GM12878 (cell line): ENCODE measurements around the gene PKD1. TPM values are rescaled to one million over a fixed set of nuclear protein-coding genes. Genes with fewer than 3 reads are reported as not detected.

Experiments
- ATAC-seq: fragments of 200-7000 bp; cut with Tn5 transposase; 3 replicates; pipeline ENCODE4 v1.9.1; 2020; ENCODE audit warnings: mild to moderate bottlenecking, moderate library complexity
- BruUV-seq: library from RNA; stranded (reverse); fragments of 400-500 nt; replicated peaks from 2 replicates; lab custom pipeline; 2021; lab: Mats Ljungman, UMichigan
- CTCF ChIA-PET: fragments of 300-600 bp; sonication (Branson Sonifier 250); formaldehyde crosslinking; extraction: SDS; loops from one replicate; lab custom pipeline; 2021; ENCODE audit warnings: inconsistent platforms; lab: Yijun Ruan, JAX
- POLR2A ChIA-PET: fragments of 350-600 bp; formaldehyde crosslinking; extraction: SDS; loops from one replicate; lab custom pipeline; 2021; ENCODE audit warnings: inconsistent platforms; lab: Charles Lee
- RAD21 ChIA-PET: fragments of 300-600 bp; sonication (Branson Sonifier 250); formaldehyde crosslinking; loops from one replicate; lab custom pipeline; 2023; ENCODE audit warnings: antibody characterized with exemption; ENCODE audit not compliant: unreplicated experiment; lab: Charles Lee
- SMC1A ChIA-PET: fragments of 300-600 bp; sonication (Branson Sonifier 250); formaldehyde crosslinking; loops from one replicate; lab custom pipeline; 2023; ENCODE audit not compliant: unreplicated experiment, uncharacterized antibody; lab: Charles Lee
- DNase-seq: peaks from one replicate; pipeline ENCODE4 v3.0.0-alpha.2; 2011; ENCODE audit warnings: low read depth, low spot score
- FAIRE-seq: peaks from 3 replicates; lab custom pipeline; 2011; peaks lifted over from hg19 to GRCh38; lab: Jason Lieb, UNC
- H2AFZ ChIP-seq: 2 replicates; pipeline ENCODE4 v1.6.0; 2011; ENCODE audit warnings: low read depth, low read length, control low read depth; ENCODE audit not compliant: control insufficient read depth
- H3K27ac ChIP-seq: 2 replicates; pipeline ENCODE4 v1.5.1; 2011; ENCODE audit warnings: control low read depth; ENCODE audit not compliant: control insufficient read depth, insufficient read depth
- H3K27me3 ChIP-seq, 2 experiments: replicated peaks in 1 of 2; 2 replicates each; pipeline versions ENCODE4 v1.6.0 to v1.6.1; 2011; ENCODE audit warnings: low read length in 1 of 2; ENCODE audit not compliant: control insufficient read depth in 2 of 2, insufficient read depth in 2 of 2
- H3K36me3 ChIP-seq, 2 experiments: 2 replicates each; pipeline ENCODE4 v1.5.1; 2011; ENCODE audit warnings: low read length in 1 of 2; ENCODE audit not compliant: control insufficient read depth in 2 of 2, insufficient read depth in 2 of 2
- H3K4me1 ChIP-seq: 2 replicates; pipeline ENCODE4 v1.6.1; 2011; ENCODE audit warnings: mild to moderate bottlenecking, low read length, moderate library complexity, mixed read lengths; ENCODE audit not compliant: control insufficient read depth, insufficient read depth
- H3K4me2 ChIP-seq: 2 replicates; pipeline ENCODE4 v1.6.0; 2011; ENCODE audit warnings: control low read depth; ENCODE audit not compliant: control insufficient read depth, insufficient read depth
- H3K4me3 ChIP-seq: fragments of 200-600 bp; sonication (generic); 2 replicates; pipeline ENCODE4 v1.5.1; 2016
- H3K79me2 ChIP-seq: 2 replicates; pipeline ENCODE4 v1.6.0; 2011; ENCODE audit warnings: low read length; ENCODE audit not compliant: control insufficient read depth, insufficient read depth
- H3K9ac ChIP-seq: 2 replicates; pipeline ENCODE4 v1.8.0; 2011; ENCODE audit warnings: low read length, control low read depth, mixed read lengths; ENCODE audit not compliant: control insufficient read depth, insufficient read depth
- H3K9me3 ChIP-seq: replicated peaks from 3 replicates; pipeline ENCODE4 v1.5.1; 2011; ENCODE audit warnings: mild to moderate bottlenecking, low read length; ENCODE audit not compliant: control insufficient read depth, insufficient read depth
- H4K20me1 ChIP-seq: 2 replicates; pipeline ENCODE4 v1.6.0; 2011; ENCODE audit not compliant: control insufficient read depth, insufficient read depth
- CREB1 ChIP-seq: IDR thresholded peaks from 2 replicates; pipeline ENCODE4 v1.6.1; 2012; ENCODE audit warnings: low read depth, mild to moderate bottlenecking, inconsistent platforms
- CTCF ChIP-seq, 3 experiments: IDR thresholded peaks in 2 of 3; conservative IDR thresholded peaks in 1 of 3; 2 replicates each; pipeline ENCODE4 v1.5.1; 2011; ENCODE audit warnings: low read depth in 3 of 3, low read length in 3 of 3, mild to moderate bottlenecking in 3 of 3, control low read depth in 2 of 3, moderate library complexity in 2 of 3, inconsistent platforms in 1 of 3, mixed read lengths in 1 of 3; ENCODE audit not compliant: control insufficient read depth in 2 of 3, insufficient read depth in 1 of 3; ENCODE audit errors: extremely low read depth in 1 of 3
- HCFC1 ChIP-seq: fragments of 150-350 bp; IDR thresholded peaks from 2 replicates; pipeline ENCODE4 v1.6.1; 2014; ENCODE audit warnings: low read length
- HDGF ChIP-seq: fragments of 450-650 bp; IDR thresholded peaks from 2 replicates; pipeline ENCODE4 v1.6.1; 2016; ENCODE audit warnings: antibody characterized with exemption
- IRF5 ChIP-seq: fragments of 450-650 bp; IDR thresholded peaks from 2 replicates; pipeline ENCODE4 v1.6.1; 2017; ENCODE audit warnings: borderline replicate concordance
- LARP7 ChIP-seq: fragments of 450-650 bp; IDR thresholded peaks from 2 replicates; pipeline ENCODE4 v1.6.1; 2017; ENCODE audit warnings: mild to moderate bottlenecking
- MAX ChIP-seq: IDR thresholded peaks from 2 replicates; pipeline ENCODE4 v1.6.1; 2012; ENCODE audit warnings: low read depth, low read length, improper control_type of control experiment
- MEF2A ChIP-seq: IDR thresholded peaks from 2 replicates; pipeline ENCODE4 v1.6.1; 2011; ENCODE audit warnings: low read depth, mild to moderate bottlenecking, low read length, moderate library complexity; ENCODE audit not compliant: insufficient read depth
- MEF2B ChIP-seq: fragments of 450-650 bp; IDR thresholded peaks from 2 replicates; pipeline ENCODE4 v1.6.1; 2018; ENCODE audit warnings: mild to moderate bottlenecking, moderate library complexity; ENCODE audit not compliant: partially characterized antibody, poor library complexity, severe bottlenecking
- NBN ChIP-seq: fragments of 450-650 bp; IDR thresholded peaks from 2 replicates; pipeline ENCODE4 v1.6.1; 2016
- NFYB ChIP-seq: IDR thresholded peaks from 2 replicates; pipeline ENCODE4 v1.6.1; 2011; ENCODE audit warnings: low read depth, mild to moderate bottlenecking, low read length, improper control_type of control experiment, moderate library complexity; ENCODE audit not compliant: insufficient read depth
- POLR2A ChIP-seq: IDR thresholded peaks from 2 replicates; pipeline ENCODE4 v1.6.1; 2011; ENCODE audit warnings: low read depth, mild to moderate bottlenecking, low read length
- RAD51 ChIP-seq: fragments of 450-650 bp; IDR thresholded peaks from 2 replicates; pipeline ENCODE4 v1.6.1; 2016; ENCODE audit warnings: moderate library complexity, mild to moderate bottlenecking, inconsistent platforms
- SMAD5 ChIP-seq: IDR thresholded peaks from 2 replicates; pipeline ENCODE4 v1.6.1; 2016; ENCODE audit warnings: antibody characterized with exemption, low read depth
- SUPT20H ChIP-seq: IDR thresholded peaks from 2 replicates; pipeline ENCODE4 v1.6.1; 2011; ENCODE audit warnings: low read depth, mild to moderate bottlenecking, low read length, moderate library complexity, borderline replicate concordance; ENCODE audit not compliant: control insufficient read depth
- USF2 ChIP-seq: IDR thresholded peaks from 2 replicates; pipeline ENCODE4 v1.6.1; 2011; ENCODE audit warnings: low read depth, low read length, improper control_type of control experiment, borderline replicate concordance
- WGBS: methylation state at CpG from one replicate; pipeline ENCODE4 v1.1.6; 2016; ENCODE audit warnings: low lambda C conversion rate; ENCODE audit not compliant: insufficient replicate concordance, insufficient coverage; ENCODE audit errors: missing lambda C conversion rate; 5-methylcytosine and 5-hydroxymethylcytosine counted together
- in situ Hi-C: fragments of 300-500 bp; cut with MboI; formaldehyde crosslinking; loops from 9 replicates; pipeline ENCODE4 v1.14.3; 2018; ENCODE audit warnings: mixed read lengths
- intact Hi-C: fragments of 100-400 bp; cut with micrococcal nuclease; formaldehyde crosslinking; loops from one replicate; pipeline ENCODE4 v1.14.2; 2022; ENCODE audit not compliant: unreplicated experiment
- polyA plus RNA-seq, 11 experiments: library from polyadenylated mRNA; depleted of rRNA in 4 of 11; unstranded in 6 of 11; stranded (reverse) in 5 of 11; fragments of >200 nt; fragmentation: Nextera tagmentation in 4 of 11; fragmentation: Illumina TruSeq in 1 of 11; extraction: Ambion mirVana in 4 of 11; extraction: Trizol in 1 of 11; gene quantifications; 1 replicate in 1 of 11; 2 replicates in 10 of 11; pipeline versions ENCODE4 v1.2.1 to v1.2.3, GENCODE V29; 2011 to 2016; ENCODE audit warnings: inconsistent platforms in 2 of 11, missing spikeins in 2 of 11, low read depth in 1 of 11
- total RNA-seq, 4 experiments: library from RNA; depleted of rRNA in 3 of 4; stranded (reverse); fragments of >200 nt in 3 of 4; fragmentation: Illumina TruSeq in 1 of 4; extraction: Trizol in 1 of 4; gene quantifications; 2 replicates each; pipeline versions ENCODE4 v1.2.1 to v1.2.3, GENCODE V29; 2013 to 2021

Gene PKD1
- total and polyA plus RNA-seq, 10 of the 15 experiments (the other 5 are each of a cell fraction or from before 2014, with no cell fraction given) = 0.11 to 62.0 (median 6.1) TPM

- H3K4me2 ChIP-seq = no peak overlapping the region
- CTCF ChIA-PET = no interaction called here
- RAD21 ChIA-PET = no interaction called here
- intact Hi-C loops (no loop called here), in situ Hi-C loops (no loop called here)
- H3K9ac ChIP-seq = no peak overlapping the region
- peaks cover 3 to 4% of the 10 kb centered on the region in 2 experiments; a peak in 3 of 4 replicates for H3K36me3 ChIP-seq
- H3K79me2 ChIP-seq = no peaks in the 10 kb centered on the region
- POLR2A ChIA-PET = no interaction called here
- H3K27ac ChIP-seq = no peak overlapping the region
- DNase-seq = no peak
- no peaks in the 10 kb centered on the region; a peak in 1 of 4 replicates for H3K27me3 ChIP-seq
- SMC1A ChIA-PET = no interaction called here
- FAIRE-seq = no peak
- H4K20me1 ChIP-seq = no peaks in the 10 kb centered on the region
- H3K9me3 ChIP-seq = no peaks in the 10 kb centered on the region
- no peak for ATAC-seq
- H3K4me3 ChIP-seq = no peak overlapping the region
- whole genome bisulfite sequencing = 98% methylated on average over 37 of the region's 43 CpGs
- no peaks in the 10 kb centered on the region for H3K4me1 ChIP-seq
- BruUV-seq = no TSS peak
- H2AFZ ChIP-seq = no peak overlapping the region
- TF ChIP-seq MAX (no peak), CTCF (IDR thresholded peaks at IDR 0.05 in 2 of 3, conservative IDR thresholded peaks at IDR 0.05 in 1 of 3; ENCODE audit: control insufficient read depth in 2 of 3, extremely low read depth in 1 of 3, insufficient read depth in 1 of 3, low read depth in 3 of 3, low read length in 3 of 3) (no peak), NBN (no peak), IRF5 (no peak), SUPT20H (no peak), MEF2A (no peak), HDGF (no peak), NFYB (no peak), USF2 (no peak), LARP7 (no peak), HCFC1 (no peak), MEF2B (no peak), RAD51 (no peak), CREB1 (no peak), POLR2A (no peak), SMAD5 (no peak)
These were observed 44.8 kb upstream of the PKD1 start for GRCh38 chr16:2180461-2180860.
